Smooth muscle cell of trachea (primary cell): ENCODE measurements around the gene TUBB2A. TPM values are rescaled to one million over a fixed set of nuclear protein-coding genes. Genes with fewer than 3 reads are reported as not detected.

Experiments
- total RNA-seq: library from RNA; depleted of rRNA; stranded (reverse); fragments of >200 nt; gene quantifications from 2 replicates; pipeline ENCODE4 v1.2.1, GENCODE V29; 2014

The TUBB2A gene
- total RNA-seq = 63.1 and 116 TPM in 2 replicates

DNA sequence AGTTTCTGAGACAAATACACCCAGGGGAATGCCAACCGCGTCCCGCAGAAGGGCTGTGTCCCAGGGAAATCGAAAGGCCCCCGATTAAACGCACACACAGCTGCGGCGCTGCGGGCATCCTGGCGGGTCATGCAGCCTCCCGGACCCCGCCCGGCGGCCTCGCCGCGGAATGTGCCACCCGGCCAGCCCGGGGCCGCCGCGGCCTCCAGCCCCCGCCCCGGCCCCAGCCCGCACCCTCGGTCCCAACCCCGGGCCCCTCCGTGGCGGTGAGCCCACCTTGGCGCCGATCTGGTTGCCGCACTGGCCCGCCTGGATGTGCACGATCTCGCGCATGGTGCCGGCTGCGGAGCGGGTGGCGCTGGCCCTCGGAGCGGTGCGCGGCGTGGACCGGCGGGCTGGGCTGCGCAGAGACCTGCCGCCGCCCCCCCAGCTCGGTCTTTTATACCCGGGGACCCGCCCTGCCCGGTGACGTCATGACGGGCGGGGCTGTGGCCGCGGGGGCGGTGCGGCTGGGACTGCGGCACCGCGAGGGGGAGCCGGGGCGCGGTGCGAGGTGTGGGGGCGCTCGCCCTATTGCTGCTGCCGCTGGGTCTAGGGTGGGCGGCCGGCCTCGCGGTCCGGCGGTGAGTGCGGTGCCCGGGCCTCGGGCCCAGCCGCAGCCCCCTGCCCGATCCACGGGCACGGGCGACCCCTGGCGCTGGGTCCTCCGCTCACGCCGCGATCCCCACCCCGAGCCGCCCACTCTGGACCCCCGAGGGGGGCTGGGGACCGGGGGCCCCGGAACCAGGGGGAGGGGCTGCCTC lies at the start of gene TUBB2A:
TUBB2A (minus strand) TSS at position 414 of the 803 bp plus-strand sequence; CDS start at position 333, 81 bp downstream.

DNA sequence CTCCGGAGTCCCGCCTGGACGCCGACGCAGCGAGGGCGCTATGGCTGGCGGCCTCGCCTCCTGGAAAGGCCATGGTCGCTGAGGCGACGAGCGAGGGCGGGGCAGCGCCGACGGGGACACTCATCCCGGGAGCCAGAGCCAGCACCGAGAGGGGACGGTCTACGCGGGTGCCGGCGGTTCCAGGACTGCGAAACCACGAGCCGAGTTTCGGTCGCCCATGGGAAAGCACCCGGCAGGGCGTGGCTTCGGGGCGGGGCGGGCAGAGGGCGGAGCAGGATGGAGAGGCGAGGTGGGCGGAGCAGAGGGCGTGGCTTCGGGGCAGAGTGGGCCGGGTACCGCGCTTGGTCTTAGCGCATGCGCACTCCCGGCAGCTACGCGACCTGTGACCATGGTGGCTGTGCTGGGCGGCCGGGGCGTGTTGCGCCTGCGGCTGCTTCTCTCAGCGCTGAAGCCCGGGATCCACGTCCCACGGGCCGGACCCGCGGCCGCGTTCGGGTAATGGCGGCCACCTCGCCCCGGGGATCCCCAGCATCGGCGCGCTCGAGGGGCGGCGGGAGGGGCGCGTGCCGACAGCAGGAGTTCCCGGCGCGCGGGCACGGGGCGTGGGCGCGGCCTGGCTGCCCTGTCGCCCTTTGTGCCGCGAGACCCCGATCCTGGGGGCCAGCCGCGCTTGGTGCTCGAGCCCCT lies 38.8 kb downstream of the TUBB2A start, which contains the start of gene BPHL:
BPHL (plus strand) TSS at position 359 of the 687 bp plus-strand sequence; CDS start at position 389, 30 bp downstream.

Other genes starting within 250 kb of the TUBB2A start
- 105 and 148 TPM in 2 replicates for gene SERPINB6, start 186.0 kb downstream of the TUBB2A start, total RNA-seq
- 29.5 and 31.9 TPM in 2 replicates for gene NQO2, start 157.7 kb downstream of the TUBB2A start, total RNA-seq
- 25.7 and 26.6 TPM in 2 replicates for gene RIPK1, start 89.0 kb downstream of the TUBB2A start, total RNA-seq
- gene BPHL, start 38.8 kb downstream of the TUBB2A start, total RNA-seq = 19.2 and 24.4 TPM in 2 replicates
- 4.0 and 4.1 TPM in 2 replicates for gene TUBB2B, start 70.1 kb upstream of the TUBB2A start, total RNA-seq
- gene PSMG4, start 101.4 kb upstream of the TUBB2A start, total RNA-seq = 31.7 and 35.2 TPM in 2 replicates